Hippocampal formation (tissue), 2 donors: Measurements from ENCODE around the gene MYADM.

Experiments used
- DNase-seq, 2 donors: peaks; one replicate each; lab custom pipeline; 2025; lab: John Stamatoyannopoulos, UW

MYADM gene

GRCh38 chr19:53885036-53885435, 17.4 kb downstream of the MYADM start:
- DNase-seq: no peak

DNA sequence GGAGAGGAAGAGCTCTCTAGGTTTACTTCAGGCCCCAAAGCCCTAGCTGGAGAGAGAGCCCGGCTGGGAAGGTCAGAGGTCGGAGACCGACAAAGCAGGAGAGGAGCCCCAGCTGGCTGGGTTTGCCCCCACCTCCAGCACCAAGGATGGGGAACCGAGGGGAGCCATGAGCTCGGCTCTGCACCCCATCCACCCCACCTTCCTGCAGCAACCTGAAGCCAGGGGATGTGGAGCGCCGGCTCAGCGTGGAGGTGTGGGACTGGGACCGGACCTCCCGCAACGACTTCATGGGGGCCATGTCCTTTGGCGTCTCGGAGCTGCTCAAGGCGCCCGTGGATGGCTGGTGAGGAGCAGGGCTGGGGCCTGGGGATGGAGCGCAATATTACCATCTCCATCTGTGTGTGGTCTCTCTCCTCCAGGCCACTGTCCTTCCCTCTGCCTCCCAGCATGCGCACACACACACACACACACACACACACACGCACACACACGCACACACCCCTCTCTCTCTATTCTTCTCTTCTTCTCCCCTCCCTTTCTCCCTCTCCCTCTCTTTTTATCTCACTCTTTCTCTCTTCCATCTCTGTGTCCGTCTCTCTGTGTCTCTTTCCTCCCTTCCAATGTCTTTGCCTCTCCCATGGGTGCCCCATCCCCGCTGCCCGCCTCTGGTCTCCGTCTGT, 24.8 kb downstream of the MYADM start:
- DNase-seq: no peak

DNA sequence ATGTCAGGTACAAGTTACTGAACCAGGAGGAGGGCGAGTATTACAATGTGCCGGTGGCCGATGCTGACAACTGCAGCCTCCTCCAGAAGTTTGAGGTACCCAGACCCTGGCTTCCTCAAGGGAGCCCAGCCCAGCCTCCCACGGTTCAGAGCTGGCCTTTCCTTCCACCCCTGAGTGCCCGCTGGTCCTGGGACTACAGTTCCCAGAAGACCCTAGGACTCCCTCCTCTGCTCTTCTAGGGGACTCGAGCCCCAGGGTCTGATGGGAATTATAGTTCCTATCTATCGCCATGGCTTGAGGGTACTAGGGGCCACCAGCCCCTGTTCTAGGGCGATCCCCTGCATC, 25.3 kb downstream of the MYADM start:
- no peak for DNase-seq

DNA sequence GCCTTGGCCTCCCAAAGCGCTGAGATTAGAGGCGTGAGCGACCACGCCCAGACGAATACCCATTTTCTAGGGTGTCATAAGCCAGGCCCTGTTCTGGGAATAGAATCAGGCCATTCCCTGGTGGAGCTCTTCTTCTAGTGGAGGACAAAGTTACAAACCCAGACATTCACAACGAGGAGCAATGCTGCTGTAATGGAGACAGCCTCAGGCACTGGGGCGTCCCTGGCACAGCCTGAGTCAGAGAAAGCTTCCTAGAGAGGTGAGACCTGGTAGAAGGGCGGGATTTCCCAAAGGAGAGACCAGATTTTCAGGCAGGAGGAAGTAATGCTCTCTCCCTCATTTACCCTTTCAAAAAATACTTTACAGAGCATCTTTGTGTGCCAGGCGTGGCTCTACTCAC, 27.0 kb downstream of the MYADM start:
- no peak for DNase-seq

- no peak for DNase-seq
Observed at GRCh38 chr19:53896682-53897081, 29.0 kb downstream of the MYADM start.

- no peak for DNase-seq
Observed at GRCh38 chr19:53897459-53897858, 29.8 kb downstream of the MYADM start.

GRCh38 chr19:53898166-53898565, 30.5 kb downstream of the MYADM start:
- DNase-seq: no peak

GRCh38 chr19:53898636-53899341, 31.1 kb downstream of the MYADM start:
- no peak for DNase-seq

GRCh38 chr19:53900191-53900860, 32.6 kb downstream of the MYADM start:
- no peak for DNase-seq

DNA sequence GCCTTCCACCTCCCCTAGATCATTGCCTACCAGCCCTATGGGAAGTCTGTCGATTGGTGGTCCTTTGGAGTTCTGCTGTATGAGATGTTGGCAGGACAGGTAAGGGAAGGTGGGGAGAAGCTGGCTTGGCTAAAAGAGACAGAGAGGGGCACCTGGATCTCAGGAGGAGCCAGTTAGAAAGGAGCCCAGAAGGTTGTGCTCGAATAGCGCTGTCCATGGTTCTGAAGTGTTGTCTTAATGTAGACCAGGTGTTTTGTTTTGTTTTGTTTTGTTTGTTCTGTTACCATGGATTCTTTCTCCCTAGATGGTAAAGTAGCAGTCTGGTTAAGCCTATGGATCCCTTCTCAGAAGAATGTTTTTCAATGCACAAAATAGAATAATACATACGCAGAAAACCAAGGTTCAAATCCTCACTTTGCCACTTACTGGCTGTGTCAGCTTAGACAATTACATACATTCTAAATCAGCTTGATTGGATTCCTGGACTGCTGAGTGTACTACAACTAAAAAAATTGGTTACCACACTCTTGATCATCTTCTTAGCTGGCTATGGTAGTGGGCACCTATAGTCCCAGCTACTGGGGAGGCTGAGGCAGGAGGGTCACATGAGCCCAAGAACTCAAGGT, 35.5 kb downstream of the MYADM start:
- DNase-seq: no peak

DNA sequence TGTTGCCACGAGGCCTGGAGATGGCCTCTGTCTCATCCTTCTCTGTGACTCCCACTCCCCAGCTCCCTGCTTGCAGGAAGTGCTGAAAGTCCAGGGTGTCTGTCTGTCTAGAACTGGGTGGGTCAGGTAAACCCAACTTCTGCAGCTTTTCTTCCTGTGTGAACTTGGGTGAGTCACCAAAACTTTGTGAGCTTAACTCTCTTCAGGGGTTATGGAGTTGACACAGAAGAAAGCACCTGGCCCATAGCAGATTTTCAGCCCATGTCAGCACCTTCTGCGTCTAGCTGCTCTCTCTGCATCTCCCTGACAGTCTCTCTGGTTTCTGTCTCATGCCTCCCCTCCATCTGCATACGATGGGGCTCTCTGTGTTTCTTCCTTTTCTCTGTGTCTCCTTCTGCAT, 37.2 kb downstream of the MYADM start:
- DNase-seq: no peak

DNA sequence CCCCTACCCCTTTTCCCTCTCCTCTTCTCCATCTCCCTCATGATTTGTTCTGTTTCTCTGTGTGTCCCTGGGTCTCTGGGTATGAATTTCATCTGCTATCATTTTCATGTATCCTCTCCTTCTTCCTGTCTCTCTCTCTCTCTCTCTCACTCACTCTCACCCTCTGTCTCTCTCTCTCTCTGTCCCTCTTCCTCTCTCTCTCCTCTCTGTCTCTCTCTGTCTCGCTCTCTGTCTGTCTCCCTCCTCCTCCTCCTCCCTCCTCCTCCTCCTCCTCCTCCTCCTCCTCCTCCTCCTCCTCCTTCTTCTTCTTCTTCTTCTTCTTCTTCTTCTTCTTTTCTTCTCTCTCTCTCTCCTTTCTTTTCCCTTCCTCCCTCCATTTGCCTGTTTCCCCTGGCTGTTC, 38.1 kb downstream of the MYADM start:
- no peak for DNase-seq

DNA sequence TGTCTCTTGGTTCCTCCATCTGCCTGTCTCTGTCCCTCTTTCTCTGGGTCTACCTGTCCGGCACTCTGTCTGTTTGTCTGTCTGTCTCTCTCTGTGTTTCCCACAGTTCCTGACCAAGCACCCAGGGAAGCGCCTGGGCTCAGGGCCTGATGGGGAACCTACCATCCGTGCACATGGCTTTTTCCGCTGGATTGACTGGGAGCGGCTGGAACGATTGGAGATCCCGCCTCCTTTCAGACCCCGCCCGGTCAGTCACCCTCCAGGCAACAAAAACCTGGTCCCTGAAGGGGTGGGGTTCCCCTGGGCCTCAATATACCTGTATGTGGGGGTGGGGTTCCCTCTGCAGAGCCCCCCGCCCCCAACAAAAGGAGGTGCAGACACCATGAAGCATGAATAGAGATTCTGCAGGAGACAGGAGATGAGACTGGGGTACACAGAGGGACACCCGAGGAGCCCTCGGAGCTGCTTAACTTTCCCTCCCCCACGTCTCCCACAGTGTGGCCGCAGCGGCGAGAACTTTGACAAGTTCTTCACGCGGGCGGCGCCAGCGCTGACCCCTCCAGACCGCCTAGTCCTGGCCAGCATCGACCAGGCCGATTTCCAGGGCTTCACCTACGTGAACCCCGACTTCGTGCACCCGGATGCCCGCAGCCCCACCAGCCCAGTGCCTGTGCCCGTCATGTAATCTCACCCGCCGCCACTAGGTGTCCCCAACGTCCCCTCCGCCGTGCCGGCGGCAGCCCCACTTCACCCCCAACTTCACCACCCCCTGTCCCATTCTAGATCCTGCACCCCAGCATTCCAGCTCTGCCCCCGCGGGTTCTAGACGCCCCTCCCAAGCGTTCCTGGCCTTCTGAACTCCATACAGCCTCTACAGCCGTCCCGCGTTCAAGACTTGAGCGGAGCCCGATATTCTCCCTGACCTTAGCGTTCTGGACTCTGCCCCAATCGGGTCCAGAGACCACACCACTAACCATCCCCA, 38.8 kb downstream of the MYADM start:
- peak in 1 of 2 donors; percentile 54 for DNase-seq

GRCh38 chr19:53907193-53907581, 39.5 kb downstream of the MYADM start:
- DNase-seq: no peak

DNA sequence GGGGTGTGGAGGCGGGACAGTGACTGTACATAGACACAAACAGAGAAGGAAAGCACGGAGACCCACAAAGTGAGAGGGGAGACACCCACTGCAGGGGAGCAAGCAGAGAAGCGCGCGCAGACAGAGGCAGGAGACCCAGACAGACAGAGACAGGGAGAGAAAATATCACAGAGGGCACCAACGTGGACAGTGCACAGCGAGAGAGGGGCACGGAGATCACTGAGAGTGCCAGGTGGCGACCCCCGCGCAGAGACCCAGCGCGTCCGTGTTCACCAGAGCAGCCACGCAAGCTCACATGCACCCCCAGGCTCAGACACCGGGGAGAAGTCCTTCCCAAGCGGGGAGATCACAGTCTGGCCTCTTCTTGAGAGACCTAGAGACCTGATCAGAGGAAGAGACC, 40.0 kb downstream of the MYADM start:
- no peak for DNase-seq

DNA sequence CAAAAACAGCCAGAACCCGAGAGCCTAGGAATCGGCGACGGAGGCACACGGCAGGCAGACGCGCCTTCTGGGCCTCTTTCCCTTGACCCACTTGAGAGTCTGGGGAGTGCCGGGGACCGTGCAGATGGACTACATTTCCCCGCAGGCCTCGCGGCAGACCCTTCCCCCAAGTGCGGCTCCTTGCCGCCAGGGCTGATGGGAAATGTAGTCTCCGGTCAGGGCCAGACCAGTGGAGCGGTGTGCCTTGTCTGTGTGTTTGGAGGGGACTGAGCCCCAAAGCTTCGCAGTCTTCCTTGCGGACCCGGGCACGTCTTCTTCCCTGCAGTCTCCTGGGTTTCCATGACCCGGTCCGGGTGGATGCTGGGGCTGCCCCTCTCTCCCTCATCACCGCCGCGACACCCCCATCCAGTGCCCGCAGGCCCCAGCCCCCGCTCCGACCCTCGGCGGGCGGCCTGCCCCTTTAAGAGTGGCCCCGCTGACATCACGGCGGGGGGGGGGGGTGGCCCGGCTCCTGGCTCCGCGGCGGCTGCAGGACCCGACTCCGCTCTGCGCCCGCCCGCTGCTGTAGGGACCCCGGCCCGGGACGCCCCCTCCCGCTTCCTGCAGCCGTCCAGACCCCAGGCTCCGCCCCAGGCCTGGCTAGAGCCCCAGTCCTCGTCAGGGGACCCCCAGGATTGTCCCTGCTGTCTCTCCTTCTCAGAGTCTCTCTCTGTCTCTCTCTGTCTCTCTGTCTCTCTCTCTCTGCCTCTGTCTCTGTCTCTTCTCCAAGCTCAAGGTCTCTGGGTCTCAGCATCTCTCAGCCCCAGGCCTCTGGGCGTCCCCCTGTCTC, 40.6 kb downstream of the MYADM start:
- peak; percentile 78 to 86 for DNase-seq

DNA sequence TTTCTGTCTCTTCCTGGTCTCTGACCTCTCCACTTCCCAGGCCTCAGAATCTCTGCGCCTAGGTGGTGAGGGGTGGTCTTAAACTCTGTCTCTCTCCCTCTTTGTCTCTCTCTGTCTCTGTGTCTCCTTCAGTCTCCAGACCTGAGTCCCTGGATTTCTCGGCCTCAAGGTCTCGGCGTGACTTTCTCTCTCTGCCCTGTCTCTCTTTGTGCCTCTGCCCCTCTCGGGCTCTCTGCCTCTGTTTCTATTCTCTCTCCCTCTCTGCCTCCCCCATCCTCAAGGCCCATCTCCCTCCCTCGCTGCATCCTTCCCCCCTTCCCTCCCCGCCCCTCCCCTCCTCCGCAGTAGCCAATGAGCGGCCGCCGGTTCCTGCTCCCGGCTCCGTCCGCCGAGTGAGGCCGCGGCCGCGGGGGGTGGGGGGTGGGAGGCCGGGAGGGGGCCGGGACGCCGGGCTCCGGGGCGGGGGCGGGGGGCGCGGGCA, 41.3 kb downstream of the MYADM start, which contains the start of gene CACNG7:
Gene CACNG7, plus strand, starts transcription at position 344 of the 481 bp plus-strand sequence. CDS start 3,554 bp downstream, outside the sequence.
- DNase-seq: peak in 1 of 2 donors; percentile 44

DNA sequence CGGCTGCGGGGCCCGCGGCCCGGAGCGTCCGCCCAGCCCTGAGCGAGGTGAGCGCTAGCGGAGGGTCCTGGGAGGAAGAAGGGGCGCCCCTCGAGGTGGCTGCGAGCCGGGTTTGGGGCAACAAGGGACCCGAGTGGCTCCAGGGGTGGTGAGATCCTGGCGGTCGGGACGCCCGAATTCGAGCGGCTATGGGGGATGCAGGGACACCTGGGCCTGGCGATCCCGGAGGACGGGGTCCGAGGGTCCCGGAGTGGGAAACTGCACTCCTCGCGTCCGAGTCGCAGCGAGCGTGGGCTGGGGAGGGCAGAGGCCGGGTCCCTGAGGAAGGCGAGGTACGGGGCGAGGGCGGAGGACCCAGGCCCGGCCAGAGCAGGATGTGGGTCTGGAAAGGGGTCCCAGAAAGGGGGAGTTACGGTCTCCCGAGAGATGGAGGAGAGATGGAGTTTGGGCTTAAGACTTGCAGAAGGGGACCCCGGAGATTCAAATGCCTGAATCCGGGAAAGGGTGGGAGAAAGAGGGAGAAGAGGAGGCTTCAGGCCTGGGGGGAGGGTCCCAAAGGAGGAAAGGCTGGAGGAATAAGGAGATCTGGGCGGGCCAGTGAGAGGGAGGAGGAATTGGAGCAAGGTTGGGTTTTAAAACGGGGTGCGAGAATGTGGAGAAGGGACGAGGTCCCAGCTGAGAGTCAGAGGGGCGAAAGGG, 41.9 kb downstream of the MYADM start:
- no peak for DNase-seq

GRCh38 chr19:53910170-53910518, 42.5 kb downstream of the MYADM start:
- DNase-seq: no peak

DNA sequence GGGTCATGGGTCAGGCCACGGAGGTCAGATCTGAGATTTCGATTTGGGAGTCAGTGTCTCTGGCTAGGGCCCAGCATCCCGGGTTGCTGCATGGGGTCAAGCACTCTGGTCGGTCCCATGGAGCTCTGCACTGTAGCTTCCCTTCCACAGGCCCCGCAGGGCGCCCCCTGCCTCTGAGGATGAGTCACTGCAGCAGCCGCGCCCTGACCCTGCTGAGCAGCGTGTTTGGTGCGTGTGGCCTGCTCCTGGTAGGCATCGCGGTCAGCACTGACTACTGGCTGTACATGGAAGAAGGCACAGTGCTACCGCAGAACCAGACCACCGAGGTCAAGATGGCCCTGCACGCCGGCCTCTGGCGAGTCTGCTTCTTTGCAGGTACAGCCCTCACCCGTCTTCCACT, 45.0 kb downstream of the MYADM start:
- DNase-seq: no peak
